WTC11 (cell line): ENCODE measurements around the gene SLC8A2. TPM values are rescaled to one million over a fixed set of nuclear protein-coding genes. Genes with fewer than 3 reads are reported as not detected.

Source experiments
- ATAC-seq: fragments of 200-7000 bp; cut with Tn5 transposase; 2 replicates; pipeline ENCODE4 v1.10.0; 2021; ENCODE audit warnings: mild to moderate bottlenecking, moderate library complexity
- CTCF ChIA-PET: fragments of 300-600 bp; sonication (Branson Sonifier 250); formaldehyde crosslinking; loops from one replicate; lab custom pipeline; 2021; ENCODE audit warnings: antibody characterized with exemption; lab: Charles Lee
- POLR2A ChIA-PET: fragments of 350-600 bp; sonication (Branson Sonifier 250); formaldehyde crosslinking; loops from one replicate; lab custom pipeline; 2021; ENCODE audit warnings: antibody characterized with exemption; lab: Charles Lee
- DNase-seq: peaks from one replicate; pipeline ENCODE4 v3.0.0; 2021; ENCODE audit warnings: low spot score
- H3K27ac Mint-ChIP-seq: 2 replicates; pipeline ENCODE4 v1.8.0; 2021; ENCODE audit warnings: mixed read lengths
- H3K27me3 Mint-ChIP-seq: 2 replicates; pipeline ENCODE4 v1.8.0; 2021; ENCODE audit warnings: low read depth, mild to moderate bottlenecking, moderate library complexity, mixed read lengths
- H3K36me3 Mint-ChIP-seq: 2 replicates; pipeline ENCODE4 v1.8.0; 2021; ENCODE audit warnings: mixed read lengths
- H3K4me1 Mint-ChIP-seq: 2 replicates; pipeline ENCODE4 v1.8.0; 2022; ENCODE audit warnings: mixed read lengths
- H3K4me3 Mint-ChIP-seq: 2 replicates; pipeline ENCODE4 v1.8.0; 2021; ENCODE audit warnings: mild to moderate bottlenecking, moderate library complexity, mixed read lengths
- H3K9me3 Mint-ChIP-seq: 2 replicates; pipeline ENCODE4 v1.8.0; 2021; ENCODE audit warnings: mixed read lengths
- AFF4 ChIP-seq: sonication (generic); formaldehyde crosslinking; IDR thresholded peaks from 2 replicates; pipeline ENCODE4 v1.8.1; 2023; ENCODE audit warnings: mild to moderate bottlenecking, missing genetic modification reagents, borderline replicate concordance
- ATF3 ChIP-seq: sonication (generic); formaldehyde crosslinking; conservative IDR thresholded peaks from 2 replicates; pipeline ENCODE4 v1.8.1; 2022; ENCODE audit warnings: mild to moderate bottlenecking, missing genetic modification reagents
- CBFB ChIP-seq: sonication (generic); formaldehyde crosslinking; IDR thresholded peaks from 2 replicates; pipeline ENCODE4 v1.8.1; 2022; ENCODE audit warnings: mild to moderate bottlenecking, low read depth, missing genetic modification reagents
- E2F4 ChIP-seq: sonication (generic); formaldehyde crosslinking; IDR thresholded peaks from 2 replicates; pipeline ENCODE4 v1.8.1; 2022; ENCODE audit warnings: low read depth, mild to moderate bottlenecking, moderate library complexity, missing genetic modification reagents, borderline replicate concordance
- EMX1 ChIP-seq: fragments of 250-450 bp; sonication (Bioruptor Pico); IDR thresholded peaks from 2 replicates; pipeline ENCODE4 v1.8.0; 2021; ENCODE audit warnings: mild to moderate bottlenecking
- ERG ChIP-seq: fragments of 250-450 bp; sonication (Bioruptor Pico); IDR thresholded peaks from 2 replicates; pipeline ENCODE4 v1.8.0; 2021; ENCODE audit warnings: mild to moderate bottlenecking
- ETV6 ChIP-seq: sonication (generic); formaldehyde crosslinking; IDR thresholded peaks from 2 replicates; pipeline ENCODE4 v1.8.1; 2022; ENCODE audit warnings: mild to moderate bottlenecking, missing genetic modification reagents
- FOXJ3 ChIP-seq: sonication (generic); formaldehyde crosslinking; IDR thresholded peaks from 2 replicates; pipeline ENCODE4 v1.9.0; 2021; ENCODE audit warnings: missing genetic modification reagents, mild to moderate bottlenecking, borderline replicate concordance
- FOXK1 ChIP-seq: sonication (generic); formaldehyde crosslinking; IDR thresholded peaks from 2 replicates; pipeline ENCODE4 v1.8.0; 2022; ENCODE audit warnings: mild to moderate bottlenecking, moderate library complexity, missing genetic modification reagents
- HMGXB4 ChIP-seq: sonication (generic); formaldehyde crosslinking; IDR thresholded peaks from 2 replicates; pipeline ENCODE4 v1.8.1; 2023; ENCODE audit warnings: mild to moderate bottlenecking, moderate library complexity, missing genetic modification reagents
- MAX ChIP-seq: sonication (generic); formaldehyde crosslinking; IDR thresholded peaks from 2 replicates; pipeline ENCODE4 v1.8.0; 2022; ENCODE audit warnings: mild to moderate bottlenecking, missing genetic modification reagents
- MLX ChIP-seq: sonication (generic); formaldehyde crosslinking; IDR thresholded peaks from 2 replicates; pipeline ENCODE4 v1.8.1; 2023; ENCODE audit warnings: mild to moderate bottlenecking, missing genetic modification reagents, moderate library complexity
- NR3C1 ChIP-seq: sonication (generic); formaldehyde crosslinking; conservative IDR thresholded peaks from 2 replicates; pipeline ENCODE4 v1.8.1; 2023; ENCODE audit warnings: low read depth, mild to moderate bottlenecking, missing genetic modification reagents
- RELA ChIP-seq: sonication (generic); formaldehyde crosslinking; IDR thresholded peaks from 2 replicates; pipeline ENCODE4 v1.8.1; 2022; ENCODE audit warnings: missing genetic modification reagents, mild to moderate bottlenecking, borderline replicate concordance
- RORB ChIP-seq: fragments of 250-450 bp; sonication (Bioruptor Pico); IDR thresholded peaks from 2 replicates; pipeline ENCODE4 v1.9.0; 2021; ENCODE audit warnings: mild to moderate bottlenecking
- USF2 ChIP-seq: sonication (generic); formaldehyde crosslinking; IDR thresholded peaks from 2 replicates; pipeline ENCODE4 v1.8.1; 2023; ENCODE audit warnings: mild to moderate bottlenecking, missing genetic modification reagents, moderate library complexity
- ZNF263 ChIP-seq: sonication (generic); formaldehyde crosslinking; IDR thresholded peaks from 2 replicates; pipeline ENCODE4 v1.8.1; 2022; ENCODE audit warnings: low read depth, mild to moderate bottlenecking, moderate library complexity, missing genetic modification reagents
- ZNF416 ChIP-seq: fragments of 250-450 bp; sonication (Bioruptor Pico); IDR thresholded peaks from 2 replicates; pipeline ENCODE4 v1.9.0; 2021; ENCODE audit warnings: mild to moderate bottlenecking, inconsistent platforms
- ZNF532 ChIP-seq: fragments of 250-450 bp; sonication (Bioruptor Pico); IDR thresholded peaks from 2 replicates; pipeline ENCODE4 v1.9.0; 2021; ENCODE audit warnings: mild to moderate bottlenecking, borderline replicate concordance
- total RNA-seq: library from RNA; stranded (reverse); gene quantifications from 3 replicates; pipeline ENCODE4 v1.2.3, GENCODE V29; 2021

The SLC8A2 gene
- total RNA-seq, 1 experiment from 2014 or later = 6.5 TPM

- Mint-ChIP-seq H3K4me3 (no peak overlapping the region), H3K36me3 (no peaks in the 10 kb centered on the region)
- CTCF ChIA-PET = interaction anchor here (0.6 to 5.1 kb wide), 14 partner anchors 11 to 234 kb away, joined by 3 to 39 read pairs (median 4); partner anchors contain the start of gene EHD2
Measured at GRCh38 chr19:47520839-47521238, 49.1 kb upstream of the SLC8A2 start.

More at GRCh38 chr19:47520839-47521238, 49.1 kb upstream of the SLC8A2 start:
- ATAC-seq (no peak), DNase-seq (no peak)
- peaks cover 9% of the 10 kb centered on the region for H3K4me1 Mint-ChIP-seq
- no peak overlapping the region for H3K27ac Mint-ChIP-seq
- POLR2A ChIA-PET = interaction anchor here (0.6 kb wide), 1 partner anchor 99 kb away, joined by 3 read pairs; no protein-coding TSS in a partner anchor
- peaks cover 4% of the 10 kb centered on the region; the same call in 1 of the 2 replicates for H3K27me3 Mint-ChIP-seq
- TF ChIP-seq ATF3 (CRISPR knock-in tag) = no peak
- no peak for TF ChIP-seq NR3C1
- no peak for TF ChIP-seq CBFB
- no peak for TF ChIP-seq ETV6 (CRISPR knock-in tag)
- no peak for TF ChIP-seq USF2 (CRISPR knock-in tag)
- TF ChIP-seq EMX1 (CRISPR knock-in tag) = no peak
- no peak for TF ChIP-seq HMGXB4 (CRISPR knock-in tag)
- TF ChIP-seq MLX = no peak
- TF ChIP-seq ZNF532 (CRISPR knock-in tag) = no peak
- TF ChIP-seq FOXJ3 (CRISPR knock-in tag) = no peak
- no peak for TF ChIP-seq ZNF416 (CRISPR knock-in tag)
- no peak for TF ChIP-seq MAX
- TF ChIP-seq AFF4 (CRISPR knock-in tag) = no peak
- no peak for TF ChIP-seq RELA (CRISPR knock-in tag)
- TF ChIP-seq FOXK1 (CRISPR knock-in tag) = no peak
- TF ChIP-seq E2F4 (CRISPR knock-in tag) = no peak
- TF ChIP-seq RORB (CRISPR knock-in tag) = no peak
- TF ChIP-seq ERG (CRISPR knock-in tag) = no peak
- no peak for TF ChIP-seq ZNF263 (CRISPR knock-in tag)
- no peaks in the 10 kb centered on the region for H3K9me3 Mint-ChIP-seq
